GM23338 (cell line): ENCODE results near the gene ZNF512. TPM values are rescaled to one million over a fixed set of nuclear protein-coding genes. Genes with fewer than 3 reads are reported as not detected.

Experiments
- ATAC-seq: fragments of 200-7000 bp; cut with Tn5 transposase; 3 replicates; pipeline ENCODE4 v1.9.1; 2020
- DNase-seq: peaks from one replicate; pipeline ENCODE4 v3.0.0-alpha.2; 2015; ENCODE audit warnings: low spot score
- H2AFZ ChIP-seq: fragments of 200-600 bp; sonication (generic); 2 replicates; pipeline ENCODE4 v1.8.0; 2016; ENCODE audit warnings: antibody characterized with exemption, mild to moderate bottlenecking, moderate library complexity
- H3F3A ChIP-seq: fragments of 200-600 bp; sonication (generic); replicated peaks from 2 replicates; pipeline ENCODE4 v1.8.0; 2017; ENCODE audit warnings: antibody characterized with exemption, mixed run types, low read depth
- H3K27ac ChIP-seq: fragments of 200-600 bp; sonication (generic); 2 replicates; pipeline ENCODE4 v1.6.1; 2016; ENCODE audit warnings: low read depth
- H3K27me3 ChIP-seq: fragments of 200-600 bp; sonication (generic); 2 replicates; pipeline ENCODE4 v1.8.0; 2016; ENCODE audit warnings: mild to moderate bottlenecking, mixed run types, moderate library complexity; ENCODE audit not compliant: insufficient read depth
- H3K36me3 ChIP-seq: fragments of 200-600 bp; sonication (generic); 2 replicates; pipeline ENCODE4 v1.8.0; 2016; ENCODE audit warnings: mild to moderate bottlenecking; ENCODE audit not compliant: insufficient read depth
- H3K4me1 ChIP-seq: fragments of 200-600 bp; sonication (generic); 2 replicates; pipeline ENCODE4 v1.8.0; 2016; ENCODE audit warnings: mild to moderate bottlenecking, moderate library complexity; ENCODE audit not compliant: insufficient read depth
- H3K4me2 ChIP-seq: fragments of 200-600 bp; sonication (generic); 2 replicates; pipeline ENCODE4 v1.7.1; 2017; ENCODE audit warnings: mixed run types
- H3K4me3 ChIP-seq: fragments of 200-600 bp; sonication (generic); 2 replicates; pipeline ENCODE4 v1.6.1; 2016; ENCODE audit warnings: mixed run types
- H3K79me2 ChIP-seq: fragments of 200-600 bp; sonication (generic); replicated peaks from 2 replicates; pipeline ENCODE4 v1.8.0; 2017; ENCODE audit warnings: mild to moderate bottlenecking; ENCODE audit not compliant: insufficient read depth
- H3K9me2 ChIP-seq: fragments of 200-600 bp; sonication (generic); 2 replicates; pipeline ENCODE4 v1.8.0; 2017; ENCODE audit not compliant: insufficient read depth
- H4K20me1 ChIP-seq: fragments of 200-600 bp; sonication (generic); replicated peaks from 2 replicates; pipeline ENCODE4 v1.8.0; 2017; ENCODE audit warnings: mild to moderate bottlenecking; ENCODE audit not compliant: insufficient read depth
- H3K27ac Mint-ChIP-seq: 2 replicates; pipeline ENCODE4 v1.8.0; 2020; ENCODE audit warnings: inconsistent platforms, mild to moderate bottlenecking, moderate library complexity, mixed read lengths
- H3K27me3 Mint-ChIP-seq: 3 replicates; pipeline ENCODE4 v1.8.0; 2022; ENCODE audit warnings: low read depth, mild to moderate bottlenecking, moderate library complexity, mixed read lengths, inconsistent platforms; ENCODE audit not compliant: insufficient read depth, poor library complexity
- H3K36me3 Mint-ChIP-seq: 3 replicates; pipeline ENCODE4 v1.8.0; 2021; ENCODE audit warnings: low read depth, mild to moderate bottlenecking, inconsistent platforms, moderate library complexity, mixed read lengths
- H3K4me1 Mint-ChIP-seq: 3 replicates; pipeline ENCODE4 v1.8.0; 2020; ENCODE audit warnings: mild to moderate bottlenecking, inconsistent platforms, mixed read lengths
- H3K4me3 Mint-ChIP-seq: 3 replicates; pipeline ENCODE4 v1.8.0; 2021; ENCODE audit warnings: moderate library complexity, mild to moderate bottlenecking, inconsistent platforms, mixed read lengths
- H3K9me3 Mint-ChIP-seq: 3 replicates; pipeline ENCODE4 v1.8.0; 2020; ENCODE audit warnings: moderate library complexity, mild to moderate bottlenecking, inconsistent platforms, mixed read lengths
- CREB1 ChIP-seq: fragments of 250-450 bp; sonication (Bioruptor Pico); IDR thresholded peaks from 2 replicates; pipeline ENCODE4 v1.5.0; 2020; ENCODE audit warnings: low read depth, mild to moderate bottlenecking, moderate library complexity
- EZH2phosphoT487 ChIP-seq: fragments of 200-600 bp; sonication (generic); IDR thresholded peaks from one replicate; pipeline ENCODE4 v1.8.1; 2018; ENCODE audit warnings: antibody characterized with exemption; ENCODE audit not compliant: unreplicated experiment
- JUNB ChIP-seq: IDR thresholded peaks from one replicate; pipeline ENCODE4 v1.6.1; 2016; ENCODE audit warnings: antibody characterized with exemption; ENCODE audit not compliant: unreplicated experiment
- NANOG ChIP-seq: IDR thresholded peaks from 2 replicates; pipeline ENCODE4 v1.6.1; 2016; ENCODE audit warnings: antibody characterized with exemption, borderline replicate concordance
- STAT1 ChIP-seq: IDR thresholded peaks from one replicate; pipeline ENCODE4 v1.6.1; 2016; ENCODE audit warnings: antibody characterized with exemption; ENCODE audit not compliant: unreplicated experiment
- ZNF114 ChIP-seq: fragments of 250-450 bp; sonication (Bioruptor Pico); IDR thresholded peaks from 2 replicates; pipeline ENCODE4 v1.5.0; 2020; ENCODE audit warnings: mild to moderate bottlenecking, moderate library complexity
- ZNF331 ChIP-seq: fragments of 250-450 bp; sonication (Bioruptor Pico); IDR thresholded peaks from 2 replicates; pipeline ENCODE4 v1.5.0; 2020; ENCODE audit warnings: low read depth, mild to moderate bottlenecking, moderate library complexity
- polyA plus RNA-seq: library from polyadenylated mRNA; unstranded; fragments of >200 nt; fragmentation: Nextera tagmentation; extraction: Ambion mirVana; gene quantifications from 2 replicates; pipeline ENCODE4 v1.2.1, GENCODE V29; 2016
- total RNA-seq: library from RNA; depleted of rRNA; stranded (reverse); fragments of >200 nt; shearing (Covaris generic); gene quantifications from 2 replicates; pipeline ENCODE4 v1.2.3, GENCODE V29; 2014
- TF ChIP-seq, protein P1 (sequence below): IDR thresholded peaks from one replicate; pipeline ENCODE4 v1.6.1; 2018; ENCODE audit warnings: antibody characterized with exemption; ENCODE audit not compliant: unreplicated experiment
- TF ChIP-seq, protein P2 (sequence below), 2 experiments: fragments of 200-600 bp in 1 of 2; sonication (generic) in 1 of 2; conservative IDR thresholded peaks; 2 replicates each; pipeline versions ENCODE4 v1.5.1 to v1.6.1; 2016 to 2017; ENCODE audit warnings: antibody characterized with exemption in 2 of 2, low read depth in 2 of 2, mild to moderate bottlenecking in 2 of 2, moderate library complexity in 1 of 2
- TF ChIP-seq, protein P3 (sequence below): IDR thresholded peaks from 2 replicates; pipeline ENCODE4 v1.6.1; 2016; ENCODE audit warnings: antibody characterized with exemption

ZNF512 gene
- total and polyA plus RNA-seq, 2 experiments from 2014 or later: 26.0 to 38.4 TPM

DNA sequence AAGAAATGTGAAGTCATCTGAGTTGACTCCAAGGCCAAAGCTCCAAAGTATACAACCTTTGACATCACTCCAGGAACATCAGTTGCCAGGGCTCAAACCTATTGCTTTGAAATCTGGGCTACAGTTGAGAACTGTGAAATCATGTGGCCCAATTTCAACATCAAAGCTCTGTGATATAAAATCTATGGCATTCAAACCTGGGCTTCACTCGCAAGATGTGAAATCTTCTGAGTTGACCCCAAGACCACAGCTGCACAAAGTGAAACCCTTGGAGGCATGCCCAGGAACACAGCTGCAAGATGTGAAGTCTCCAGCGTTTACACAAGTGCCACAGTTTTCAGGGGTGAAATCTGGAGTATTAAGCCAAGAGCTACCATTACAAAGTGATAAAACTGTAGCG, 9.4 kb upstream of the ZNF512 start (continued):
- TF ChIP-seq, protein P1, sequence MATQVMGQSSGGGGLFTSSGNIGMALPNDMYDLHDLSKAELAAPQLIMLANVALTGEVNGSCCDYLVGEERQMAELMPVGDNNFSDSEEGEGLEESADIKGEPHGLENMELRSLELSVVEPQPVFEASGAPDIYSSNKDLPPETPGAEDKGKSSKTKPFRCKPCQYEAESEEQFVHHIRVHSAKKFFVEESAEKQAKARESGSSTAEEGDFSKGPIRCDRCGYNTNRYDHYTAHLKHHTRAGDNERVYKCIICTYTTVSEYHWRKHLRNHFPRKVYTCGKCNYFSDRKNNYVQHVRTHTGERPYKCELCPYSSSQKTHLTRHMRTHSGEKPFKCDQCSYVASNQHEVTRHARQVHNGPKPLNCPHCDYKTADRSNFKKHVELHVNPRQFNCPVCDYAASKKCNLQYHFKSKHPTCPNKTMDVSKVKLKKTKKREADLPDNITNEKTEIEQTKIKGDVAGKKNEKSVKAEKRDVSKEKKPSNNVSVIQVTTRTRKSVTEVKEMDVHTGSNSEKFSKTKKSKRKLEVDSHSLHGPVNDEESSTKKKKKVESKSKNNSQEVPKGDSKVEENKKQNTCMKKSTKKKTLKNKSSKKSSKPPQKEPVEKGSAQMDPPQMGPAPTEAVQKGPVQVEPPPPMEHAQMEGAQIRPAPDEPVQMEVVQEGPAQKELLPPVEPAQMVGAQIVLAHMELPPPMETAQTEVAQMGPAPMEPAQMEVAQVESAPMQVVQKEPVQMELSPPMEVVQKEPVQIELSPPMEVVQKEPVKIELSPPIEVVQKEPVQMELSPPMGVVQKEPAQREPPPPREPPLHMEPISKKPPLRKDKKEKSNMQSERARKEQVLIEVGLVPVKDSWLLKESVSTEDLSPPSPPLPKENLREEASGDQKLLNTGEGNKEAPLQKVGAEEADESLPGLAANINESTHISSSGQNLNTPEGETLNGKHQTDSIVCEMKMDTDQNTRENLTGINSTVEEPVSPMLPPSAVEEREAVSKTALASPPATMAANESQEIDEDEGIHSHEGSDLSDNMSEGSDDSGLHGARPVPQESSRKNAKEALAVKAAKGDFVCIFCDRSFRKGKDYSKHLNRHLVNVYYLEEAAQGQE: no peak

DNA sequence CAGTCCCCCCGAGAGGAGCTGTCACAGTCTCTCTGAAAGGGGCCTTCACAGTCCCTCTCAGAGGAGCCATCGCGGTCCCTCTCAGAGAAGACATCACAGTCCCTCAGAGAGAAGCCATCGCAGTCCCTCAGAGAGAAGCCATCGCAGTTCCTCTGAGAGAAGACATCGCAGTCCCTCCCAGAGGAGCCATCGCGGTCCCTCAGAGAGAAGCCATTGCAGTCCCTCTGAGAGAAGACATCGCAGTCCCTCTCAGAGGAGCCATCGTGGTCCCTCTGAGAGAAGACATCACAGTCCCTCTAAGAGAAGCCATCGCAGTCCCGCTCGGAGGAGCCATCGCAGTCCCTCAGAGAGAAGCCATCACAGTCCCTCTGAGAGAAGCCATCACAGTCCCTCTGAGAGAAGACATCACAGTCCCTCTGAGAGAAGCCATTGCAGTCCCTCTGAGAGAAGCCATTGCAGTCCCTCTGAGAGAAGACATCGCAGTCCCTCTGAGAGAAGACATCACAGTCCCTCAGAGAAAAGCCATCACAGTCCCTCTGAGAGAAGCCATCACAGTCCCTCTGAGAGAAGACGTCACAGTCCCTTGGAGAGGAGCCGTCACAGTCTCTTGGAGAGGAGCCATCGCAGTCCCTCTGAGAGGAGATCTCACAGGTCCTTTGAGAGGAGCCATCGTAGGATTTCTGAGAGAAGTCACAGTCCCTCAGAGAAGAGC, 1.3 kb upstream of the ZNF512 start:
- H3K27me3 ChIP-seq: no peaks in the 10 kb centered on the region
- peaks cover 8% of the 10 kb centered on the region; the same call in 1 of the 2 replicates for H3K9me2 ChIP-seq
- DNase-seq (no peak), ATAC-seq (no peak)
- H3K27ac ChIP-seq: no peak overlapping the region
- peak overlapping the region; percentile 93 for H2AFZ ChIP-seq
- peaks cover 36% of the 10 kb centered on the region for H3K79me2 ChIP-seq
- peaks cover 21% of the 10 kb centered on the region for H4K20me1 ChIP-seq
- peaks cover 7% of the 10 kb centered on the region; the same call in 1 of the 2 replicates for H3K4me1 ChIP-seq
- no peaks in the 10 kb centered on the region for H3F3A ChIP-seq
- peaks cover 30% of the 10 kb centered on the region for H3K9me3 Mint-ChIP-seq
- H3K36me3 ChIP-seq: no peaks in the 10 kb centered on the region
- no peaks in the 10 kb centered on the region; the same call in 1 of the 3 replicates for H3K36me3 Mint-ChIP-seq
- H3K4me3 ChIP-seq: no peak overlapping the region
- H3K4me2 ChIP-seq: peak overlapping the region; percentile 77; the same call in 1 of the 2 replicates
- no peak overlapping the region for H3K27ac Mint-ChIP-seq
- H3K4me1 Mint-ChIP-seq: peaks cover 16% of the 10 kb centered on the region
- peaks cover 19% of the 10 kb centered on the region for H3K27me3 Mint-ChIP-seq
- H3K4me3 Mint-ChIP-seq: no peak overlapping the region
- TF ChIP-seq JUNB: no peak
- TF ChIP-seq CREB1 (CRISPR knock-in tag): no peak
- TF ChIP-seq, protein P2, sequence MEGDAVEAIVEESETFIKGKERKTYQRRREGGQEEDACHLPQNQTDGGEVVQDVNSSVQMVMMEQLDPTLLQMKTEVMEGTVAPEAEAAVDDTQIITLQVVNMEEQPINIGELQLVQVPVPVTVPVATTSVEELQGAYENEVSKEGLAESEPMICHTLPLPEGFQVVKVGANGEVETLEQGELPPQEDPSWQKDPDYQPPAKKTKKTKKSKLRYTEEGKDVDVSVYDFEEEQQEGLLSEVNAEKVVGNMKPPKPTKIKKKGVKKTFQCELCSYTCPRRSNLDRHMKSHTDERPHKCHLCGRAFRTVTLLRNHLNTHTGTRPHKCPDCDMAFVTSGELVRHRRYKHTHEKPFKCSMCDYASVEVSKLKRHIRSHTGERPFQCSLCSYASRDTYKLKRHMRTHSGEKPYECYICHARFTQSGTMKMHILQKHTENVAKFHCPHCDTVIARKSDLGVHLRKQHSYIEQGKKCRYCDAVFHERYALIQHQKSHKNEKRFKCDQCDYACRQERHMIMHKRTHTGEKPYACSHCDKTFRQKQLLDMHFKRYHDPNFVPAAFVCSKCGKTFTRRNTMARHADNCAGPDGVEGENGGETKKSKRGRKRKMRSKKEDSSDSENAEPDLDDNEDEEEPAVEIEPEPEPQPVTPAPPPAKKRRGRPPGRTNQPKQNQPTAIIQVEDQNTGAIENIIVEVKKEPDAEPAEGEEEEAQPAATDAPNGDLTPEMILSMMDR (conservative IDR thresholded peaks at IDR 0.05; ENCODE audit: low read depth in 2 of 2): no peak
- no peak for TF ChIP-seq STAT1
- TF ChIP-seq ZNF114 (CRISPR knock-in tag): no peak
- TF ChIP-seq, protein P3, sequence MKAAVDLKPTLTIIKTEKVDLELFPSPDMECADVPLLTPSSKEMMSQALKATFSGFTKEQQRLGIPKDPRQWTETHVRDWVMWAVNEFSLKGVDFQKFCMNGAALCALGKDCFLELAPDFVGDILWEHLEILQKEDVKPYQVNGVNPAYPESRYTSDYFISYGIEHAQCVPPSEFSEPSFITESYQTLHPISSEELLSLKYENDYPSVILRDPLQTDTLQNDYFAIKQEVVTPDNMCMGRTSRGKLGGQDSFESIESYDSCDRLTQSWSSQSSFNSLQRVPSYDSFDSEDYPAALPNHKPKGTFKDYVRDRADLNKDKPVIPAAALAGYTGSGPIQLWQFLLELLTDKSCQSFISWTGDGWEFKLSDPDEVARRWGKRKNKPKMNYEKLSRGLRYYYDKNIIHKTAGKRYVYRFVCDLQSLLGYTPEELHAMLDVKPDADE: no peak
- TF ChIP-seq, protein P1: no peak
- no peak for TF ChIP-seq ZNF331 (CRISPR knock-in tag)
- TF ChIP-seq EZH2phosphoT487: no peak
- no peak for TF ChIP-seq NANOG
